Natural killer cell (primary cell): ENCODE results near the gene KIF12. TPM values are rescaled to one million over a fixed set of nuclear protein-coding genes. Genes with fewer than 3 reads are reported as not detected.
A peak's percentile ranks its signal among the peaks of the same experiment; 100 is the strongest.

Experiments used
- ATAC-seq, 3 donors: fragments of 150-1000 bp in 2 of 3; fragments of 200-7000 bp in 1 of 3; cut with Tn5 transposase; 1 replicate in 1 of 3; 2 replicates in 2 of 3; pipeline ENCODE4 v1.10.0; 2021; ENCODE audit warnings: mild to moderate bottlenecking in 2 of 3, moderate library complexity in 2 of 3
- DNase-seq, 2 donors: peaks; one replicate each; pipeline versions ENCODE4 v3.0.0 to v3.0.0-alpha.2; 2013 to 2021; ENCODE audit warnings: mixed read lengths in 1 of 2
- H3K27ac ChIP-seq: one replicate; pipeline ENCODE4 v1.5.1; 2013; ENCODE audit warnings: mild to moderate bottlenecking, low read length
- H3K27me3 ChIP-seq: one replicate; pipeline ENCODE4 v1.6.1; 2013; ENCODE audit warnings: low read length; ENCODE audit not compliant: control insufficient read depth, insufficient read depth
- H3K36me3 ChIP-seq: one replicate; pipeline ENCODE4 v1.6.1; 2013; ENCODE audit warnings: low read length; ENCODE audit not compliant: control insufficient read depth, insufficient read depth
- H3K4me1 ChIP-seq: one replicate; pipeline ENCODE4 v1.6.1; 2013; ENCODE audit warnings: low read length; ENCODE audit not compliant: control insufficient read depth, insufficient read depth
- H3K4me3 ChIP-seq: one replicate; pipeline ENCODE4 v1.5.1; 2013; ENCODE audit warnings: low read length
- H3K9me3 ChIP-seq: one replicate; pipeline ENCODE4 v1.6.1; 2013; ENCODE audit warnings: low read length; ENCODE audit not compliant: control insufficient read depth, insufficient read depth
- H3K27ac Mint-ChIP-seq, 2 donors: one replicate each; pipeline ENCODE4 v1.8.0; 2022; ENCODE audit warnings: mild to moderate bottlenecking in 2 of 2, mixed read lengths in 2 of 2, moderate library complexity in 1 of 2
- H3K27me3 Mint-ChIP-seq, 2 donors: one replicate each; pipeline ENCODE4 v1.8.0; 2022; ENCODE audit warnings: low read depth in 2 of 2, mixed read lengths in 2 of 2
- H3K36me3 Mint-ChIP-seq: one replicate; pipeline ENCODE4 v1.8.0; 2022; ENCODE audit warnings: mixed read lengths
- H3K4me1 Mint-ChIP-seq, 2 donors: one replicate each; pipeline ENCODE4 v1.8.0; 2022; ENCODE audit warnings: mixed read lengths in 2 of 2
- H3K4me3 Mint-ChIP-seq: one replicate; pipeline ENCODE4 v1.8.0; 2022; ENCODE audit warnings: mild to moderate bottlenecking, moderate library complexity, mixed read lengths
- H3K9me3 Mint-ChIP-seq, 2 donors: one replicate each; pipeline ENCODE4 v1.8.0; 2022; ENCODE audit warnings: mixed read lengths in 2 of 2
- CTCF ChIP-seq: fragments of 200-600 bp; IDR thresholded peaks from one replicate; pipeline ENCODE4 v1.8.0; 2022; ENCODE audit warnings: antibody characterized with exemption
- WGBS: methylation state at CpG from one replicate; pipeline ENCODE4 v1.1.7; 2013; ENCODE audit warnings: missing lambda C conversion rate; ENCODE audit not compliant: insufficient coverage; 5-methylcytosine and 5-hydroxymethylcytosine counted together
- intact Hi-C: fragments of 100-400 bp; cut with micrococcal nuclease; formaldehyde crosslinking; loops from one replicate; pipeline ENCODE4 v1.14.2; 2022
- total RNA-seq, 4 donors: library from RNA; stranded (reverse); fragments of 120-200 nt in 1 of 4; gene quantifications; one replicate each; pipeline versions ENCODE4 v1.2.3 to v1.2.4, GENCODE V29; 2013 to 2022

Gene KIF12
- total RNA-seq, 3 donors from 2014 or later (not counting 1 experiment from before 2014, with no cell fraction given): not detected

- ATAC-seq (no peak), DNase-seq (no peak)
- WGBS: 89% methylated on average over 5 of the region's 5 CpGs
- Mint-ChIP-seq H3K36me3 (no peaks in the 10 kb centered on the region), H3K27ac (no peak overlapping the region), H3K4me1 (no peaks in the 10 kb centered on the region), H3K4me3 (no peak overlapping the region), H3K9me3 (peaks cover 2 to 3% of the 10 kb centered on the region in 2 donors), H3K27me3 (peaks cover 19 to 33% of the 10 kb centered on the region in 2 donors)
- Histone ChIP-seq H3K27ac (no peak overlapping the region), H3K4me3 (no peak overlapping the region), H3K9me3 (no peaks in the 10 kb centered on the region), H3K36me3 (no peaks in the 10 kb centered on the region), H3K27me3 (peaks cover 2% of the 10 kb centered on the region), H3K4me1 (no peaks in the 10 kb centered on the region)
- no peak for TF ChIP-seq CTCF
- intact Hi-C loops: loop anchor here (5.0 kb wide), 1 partner anchor 187 kb away; no protein-coding TSS in a partner anchor
Measured at GRCh38 chr9:114105236-114105635, 6.1 kb upstream of the KIF12 start.

- no peaks in the 10 kb centered on the region for H3K36me3 ChIP-seq
- Mint-ChIP-seq H3K36me3 (no peaks in the 10 kb centered on the region), H3K4me1 (peaks cover 0 to 2% of the 10 kb centered on the region in 2 donors), H3K27me3 (peaks cover 26 to 37% of the 10 kb centered on the region in 2 donors), H3K9me3 (peaks cover 2 to 3% of the 10 kb centered on the region in 2 donors), H3K4me3 (no peak overlapping the region), H3K27ac (no peak overlapping the region)
- TF ChIP-seq CTCF: no peak
- H3K4me1 ChIP-seq: peaks cover 4% of the 10 kb centered on the region
- H3K4me3 ChIP-seq: no peak overlapping the region
- no peak for ATAC-seq
- H3K27me3 ChIP-seq: peaks cover 9% of the 10 kb centered on the region
- H3K9me3 ChIP-seq: no peaks in the 10 kb centered on the region
- no peak overlapping the region for H3K27ac ChIP-seq
- no peak for DNase-seq
- intact Hi-C loops: no loop called here
Measured at GRCh38 chr9:114102484-114102883, 3.4 kb upstream of the KIF12 start.

GRCh38 chr9:114100536-114100935 is 1.4 kb upstream of the KIF12 start:
- no peak for DNase-seq
- Histone ChIP-seq H3K27me3 (peaks cover 10% of the 10 kb centered on the region), H3K4me1 (peaks cover 5% of the 10 kb centered on the region), H3K27ac (no peak overlapping the region), H3K4me3 (no peak overlapping the region), H3K36me3 (no peaks in the 10 kb centered on the region), H3K9me3 (no peaks in the 10 kb centered on the region)
- Mint-ChIP-seq H3K27ac (no peak overlapping the region), H3K4me3 (peak overlapping the region; percentile 11), H3K4me1 (peaks cover 0 to 4% of the 10 kb centered on the region in 2 donors), H3K27me3 (peaks cover 37 to 53% of the 10 kb centered on the region in 2 donors), H3K36me3 (no peaks in the 10 kb centered on the region), H3K9me3 (peaks cover 2 to 3% of the 10 kb centered on the region in 2 donors)
- no peak for ATAC-seq
- no peak for TF ChIP-seq CTCF
- intact Hi-C loops: no loop called here
- WGBS: 62% methylated on average over 1 of the region's 1 CpG

- intact Hi-C loops: no loop called here
- no peak for TF ChIP-seq CTCF
- Mint-ChIP-seq H3K4me1 (peaks cover 0 to 4% of the 10 kb centered on the region in 2 donors), H3K27ac (no peak overlapping the region), H3K4me3 (peak overlapping the region; percentile 11), H3K36me3 (no peaks in the 10 kb centered on the region), H3K9me3 (peaks cover 2 to 3% of the 10 kb centered on the region in 2 donors), H3K27me3 (peaks cover 37 to 52% of the 10 kb centered on the region in 2 donors)
- peaks cover 5% of the 10 kb centered on the region for H3K4me1 ChIP-seq
- H3K27ac ChIP-seq: no peak overlapping the region
- H3K36me3 ChIP-seq: no peaks in the 10 kb centered on the region
- no peaks in the 10 kb centered on the region for H3K9me3 ChIP-seq
- ATAC-seq: no peak
- WGBS: 83% methylated on average over 2 of the region's 2 CpGs
- no peak overlapping the region for H3K4me3 ChIP-seq
- peaks cover 10% of the 10 kb centered on the region for H3K27me3 ChIP-seq
- no peak for DNase-seq
Measured at GRCh38 chr9:114099669-114100270, 678 bp upstream of the KIF12 start.
